Caco-2 (cell line): ENCODE data around the gene CCDC43. TPM values are rescaled to one million over a fixed set of nuclear protein-coding genes. Genes with fewer than 3 reads are reported as not detected.

Experiments
- BruUV-seq: library from RNA; stranded (reverse); fragments of 400-500 nt; replicated peaks from 2 replicates; lab custom pipeline; 2021; lab: Mats Ljungman, UMichigan
- CTCF ChIA-PET: fragments of 300-600 bp; sonication (Branson Sonifier 250); formaldehyde crosslinking; loops from one replicate; lab custom pipeline; 2022; ENCODE audit warnings: antibody characterized with exemption; lab: Charles Lee
- POLR2A ChIA-PET: fragments of 300-600 bp; sonication (Branson Sonifier 250); formaldehyde crosslinking; loops from one replicate; lab custom pipeline; 2022; ENCODE audit warnings: antibody characterized with exemption; lab: Charles Lee
- DNase-seq, 2 experiments: peaks; one replicate each; pipeline versions ENCODE4 v3.0.0 to v3.0.0-alpha.2; 2020 to 2022
- H3K27me3 ChIP-seq: replicated peaks from 2 replicates; pipeline ENCODE4 v1.6.0; 2011; ENCODE audit warnings: low read length; ENCODE audit not compliant: control insufficient read depth, insufficient read depth
- H3K36me3 ChIP-seq: 2 replicates; pipeline ENCODE4 v1.5.1; 2011; ENCODE audit warnings: low read length; ENCODE audit not compliant: control insufficient read depth, insufficient read depth
- H3K4me1 ChIP-seq: fragments of 250-450 bp; sonication (Bioruptor Pico); 2 replicates; pipeline ENCODE4 v1.5.1; 2020; ENCODE audit warnings: mild to moderate bottlenecking
- H3K4me3 ChIP-seq: 2 replicates; pipeline ENCODE4 v1.5.1; 2011; ENCODE audit warnings: low read depth, mild to moderate bottlenecking, control low read depth, low read length
- H3K9me3 ChIP-seq: fragments of 250-450 bp; sonication (Bioruptor Pico); 2 replicates; pipeline ENCODE4 v1.5.1; 2020; ENCODE audit warnings: mild to moderate bottlenecking, moderate library complexity
- H3K27ac Mint-ChIP-seq: one replicate; pipeline ENCODE4 v1.8.0; 2022; ENCODE audit warnings: mixed read lengths; ENCODE audit not compliant: unreplicated experiment
- H3K27me3 Mint-ChIP-seq: one replicate; pipeline ENCODE4 v1.8.0; 2022; ENCODE audit warnings: mixed read lengths; ENCODE audit not compliant: insufficient read depth, unreplicated experiment
- H3K36me3 Mint-ChIP-seq: one replicate; pipeline ENCODE4 v1.8.0; 2022; ENCODE audit warnings: mild to moderate bottlenecking, mixed read lengths; ENCODE audit not compliant: insufficient read depth, unreplicated experiment
- H3K4me1 Mint-ChIP-seq: one replicate; pipeline ENCODE4 v1.8.0; 2022; ENCODE audit warnings: low read depth, mixed read lengths; ENCODE audit not compliant: unreplicated experiment
- H3K4me3 Mint-ChIP-seq: one replicate; pipeline ENCODE4 v1.8.0; 2022; ENCODE audit warnings: mild to moderate bottlenecking, moderate library complexity, mixed read lengths; ENCODE audit not compliant: unreplicated experiment
- H3K9me3 Mint-ChIP-seq: one replicate; pipeline ENCODE4 v1.8.0; 2022; ENCODE audit warnings: mixed read lengths; ENCODE audit not compliant: unreplicated experiment
- intact Hi-C: fragments of 100-400 bp; cut with micrococcal nuclease; formaldehyde crosslinking; loops from one replicate; pipeline ENCODE4 v1.10.0; 2022; ENCODE audit not compliant: unreplicated experiment
- total RNA-seq: library from RNA; stranded (reverse); gene quantifications from 2 replicates; pipeline ENCODE4 v1.2.3, GENCODE V29; 2022
- TF ChIP-seq, protein P1 (sequence below), 2 experiments: fragments of 200-600 bp in 1 of 2; IDR thresholded peaks; 1 replicate in 1 of 2; 2 replicates in 1 of 2; pipeline versions ENCODE4 v1.5.1 to v1.8.0; 2011 to 2022; ENCODE audit warnings: antibody characterized with exemption in 1 of 2, control low read depth in 1 of 2, inconsistent platforms in 1 of 2, low read depth in 1 of 2, low read length in 1 of 2, mild to moderate bottlenecking in 1 of 2, moderate library complexity in 1 of 2; ENCODE audit not compliant: insufficient read depth in 1 of 2, severe bottlenecking in 1 of 2, unreplicated experiment in 1 of 2

The CCDC43 gene
- total RNA-seq, 1 experiment from 2014 or later = 54.3 TPM

DNA sequence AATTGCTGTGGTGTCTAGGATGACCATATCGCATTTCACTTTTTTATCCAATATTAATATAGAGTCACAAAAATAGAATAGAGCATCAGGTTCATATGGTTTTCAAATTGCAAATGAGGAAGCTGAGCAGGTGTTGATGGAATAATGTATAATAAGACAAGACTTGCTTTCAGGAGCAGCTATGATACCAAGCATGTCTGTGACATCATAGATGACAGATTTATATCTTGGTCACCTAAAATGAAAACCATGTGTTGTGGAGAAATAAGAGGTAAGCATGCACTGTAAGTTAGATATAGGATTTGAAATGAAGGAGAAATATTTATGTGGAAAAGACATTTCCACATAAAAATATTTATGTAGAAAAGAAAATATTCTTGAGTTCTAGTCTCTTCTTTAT is 24.7 kb downstream of the CCDC43 start:
- no peaks in the 10 kb centered on the region for H3K9me3 Mint-ChIP-seq
- ChIA-PET POLR2A (interaction anchor here (0.5 kb wide), 1 partner anchor 34 kb away, joined by 11 read pairs; no protein-coding TSS in a partner anchor), CTCF (no interaction called here)
- no TSS peak for BruUV-seq
- no peak overlapping the region for H3K4me3 Mint-ChIP-seq
- no peak overlapping the region for H3K27ac Mint-ChIP-seq
- no peaks in the 10 kb centered on the region for H3K4me1 ChIP-seq
- no peaks in the 10 kb centered on the region for H3K27me3 ChIP-seq
- DNase-seq = no peak
- H3K4me3 ChIP-seq = no peak overlapping the region
- intact Hi-C loops = no loop called here
- H3K36me3 ChIP-seq = no peaks in the 10 kb centered on the region
- peaks cover 4% of the 10 kb centered on the region for H3K27me3 Mint-ChIP-seq
- H3K9me3 ChIP-seq = no peaks in the 10 kb centered on the region
- no peaks in the 10 kb centered on the region for H3K4me1 Mint-ChIP-seq
- no peaks in the 10 kb centered on the region for H3K36me3 Mint-ChIP-seq
- TF ChIP-seq, protein P1, sequence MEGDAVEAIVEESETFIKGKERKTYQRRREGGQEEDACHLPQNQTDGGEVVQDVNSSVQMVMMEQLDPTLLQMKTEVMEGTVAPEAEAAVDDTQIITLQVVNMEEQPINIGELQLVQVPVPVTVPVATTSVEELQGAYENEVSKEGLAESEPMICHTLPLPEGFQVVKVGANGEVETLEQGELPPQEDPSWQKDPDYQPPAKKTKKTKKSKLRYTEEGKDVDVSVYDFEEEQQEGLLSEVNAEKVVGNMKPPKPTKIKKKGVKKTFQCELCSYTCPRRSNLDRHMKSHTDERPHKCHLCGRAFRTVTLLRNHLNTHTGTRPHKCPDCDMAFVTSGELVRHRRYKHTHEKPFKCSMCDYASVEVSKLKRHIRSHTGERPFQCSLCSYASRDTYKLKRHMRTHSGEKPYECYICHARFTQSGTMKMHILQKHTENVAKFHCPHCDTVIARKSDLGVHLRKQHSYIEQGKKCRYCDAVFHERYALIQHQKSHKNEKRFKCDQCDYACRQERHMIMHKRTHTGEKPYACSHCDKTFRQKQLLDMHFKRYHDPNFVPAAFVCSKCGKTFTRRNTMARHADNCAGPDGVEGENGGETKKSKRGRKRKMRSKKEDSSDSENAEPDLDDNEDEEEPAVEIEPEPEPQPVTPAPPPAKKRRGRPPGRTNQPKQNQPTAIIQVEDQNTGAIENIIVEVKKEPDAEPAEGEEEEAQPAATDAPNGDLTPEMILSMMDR (IDR thresholded peaks at IDR 0.05; ENCODE audit: insufficient read depth in 1 of 2, low read depth in 1 of 2, low read length in 1 of 2, severe bottlenecking in 1 of 2, unreplicated experiment in 1 of 2) = no peak

DNA sequence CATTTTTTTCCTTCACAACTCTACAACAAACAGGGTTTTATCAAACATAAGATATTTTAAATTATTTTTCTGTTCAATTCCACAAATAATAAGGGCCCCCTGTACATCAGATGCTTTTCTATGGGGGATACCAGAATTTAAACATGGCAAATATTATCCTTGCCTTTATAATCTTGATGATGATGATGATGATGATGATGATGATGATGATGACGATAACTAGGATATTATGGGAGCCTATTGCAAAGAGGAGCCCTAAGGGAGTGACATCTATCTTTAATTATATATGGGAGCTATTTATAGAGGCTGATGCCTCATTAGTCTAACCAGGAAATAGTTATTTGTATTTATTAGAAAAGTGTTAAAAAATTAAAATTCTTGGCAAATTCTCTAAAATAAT is 26.5 kb downstream of the CCDC43 start:
- Mint-ChIP-seq H3K4me1 (no peaks in the 10 kb centered on the region), H3K4me3 (no peak overlapping the region), H3K36me3 (no peaks in the 10 kb centered on the region), H3K27ac (no peak overlapping the region), H3K9me3 (no peaks in the 10 kb centered on the region), H3K27me3 (peaks cover 4% of the 10 kb centered on the region)
- Histone ChIP-seq H3K27me3 (no peaks in the 10 kb centered on the region), H3K4me1 (no peaks in the 10 kb centered on the region), H3K4me3 (no peak overlapping the region), H3K36me3 (no peaks in the 10 kb centered on the region), H3K9me3 (no peaks in the 10 kb centered on the region)
- ChIA-PET POLR2A (no interaction called here), CTCF (no interaction called here)
- intact Hi-C loops = no loop called here
- TF ChIP-seq, protein P1 (IDR thresholded peaks at IDR 0.05; ENCODE audit: insufficient read depth in 1 of 2, low read depth in 1 of 2, low read length in 1 of 2, severe bottlenecking in 1 of 2, unreplicated experiment in 1 of 2) = no peak
- DNase-seq = no peak
- BruUV-seq = no TSS peak

DNA sequence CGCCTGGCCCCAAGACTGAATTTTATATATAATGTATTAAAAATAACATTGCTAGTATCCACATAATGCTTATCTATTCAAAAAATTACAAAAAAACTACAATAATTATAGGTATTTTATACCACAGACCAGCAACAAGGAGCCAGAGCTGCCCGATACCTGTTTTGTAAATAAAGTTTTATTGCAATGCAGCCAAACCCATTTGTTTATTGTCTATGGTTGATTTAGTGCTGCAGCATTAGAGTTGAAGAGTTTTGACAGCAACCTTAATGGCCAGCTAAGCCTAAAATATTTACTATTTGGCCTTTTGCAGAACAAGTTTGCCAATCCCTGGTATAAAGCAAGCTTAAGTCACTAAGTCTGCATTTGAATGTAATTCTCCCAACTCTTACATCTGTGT is 27.7 kb downstream of the CCDC43 start:
- no peak for DNase-seq
- CTCF ChIA-PET = no interaction called here

More for the DNA sequence above, 27.7 kb downstream of the CCDC43 start:
- Histone ChIP-seq H3K4me3 (no peak overlapping the region), H3K9me3 (no peaks in the 10 kb centered on the region), H3K36me3 (no peaks in the 10 kb centered on the region), H3K4me1 (no peaks in the 10 kb centered on the region), H3K27me3 (no peaks in the 10 kb centered on the region)
- Mint-ChIP-seq H3K27ac (no peak overlapping the region), H3K9me3 (no peaks in the 10 kb centered on the region), H3K4me1 (no peaks in the 10 kb centered on the region), H3K36me3 (no peaks in the 10 kb centered on the region), H3K27me3 (peaks cover 4% of the 10 kb centered on the region), H3K4me3 (no peak overlapping the region)
- TF ChIP-seq, protein P1 (IDR thresholded peaks at IDR 0.05; ENCODE audit: insufficient read depth in 1 of 2, low read depth in 1 of 2, low read length in 1 of 2, severe bottlenecking in 1 of 2, unreplicated experiment in 1 of 2) = no peak
- intact Hi-C loops = no loop called here
- no TSS peak for BruUV-seq
- POLR2A ChIA-PET = no interaction called here
